ENCODE results near the gene CAPN13. TPM values are rescaled to one million over a fixed set of nuclear protein-coding genes. Genes with fewer than 3 reads are reported as not detected.

Gene CAPN13
- total RNA-seq, 1 experiment from 2014 or later, result not detected

GRCh38 chr2:30680121-30680520, 127.1 kb downstream of the CAPN13 start:
- in situ Hi-C loops (cut with HindIII; ENCODE audit: low pct_unique_long_range_greater_than_20kb, low sequenced_read_pairs), result no loop called here
- intact Hi-C loops (cut with micrococcal nuclease; ENCODE audit: unreplicated experiment), result no loop called here
- ChIA-PET CTCF (no interaction called here), POLR2A (no interaction called here)
- no peak for TF ChIP-seq POLR2AphosphoS5 (IDR thresholded peaks at IDR 0.05; ENCODE audit: low read depth, low read length)
- no peaks in the 10 kb centered on the region for H3K9me3 ChIP-seq (ENCODE audit: control insufficient read depth, insufficient read depth, low read depth, low read length)
- H3K4me1 ChIP-seq (ENCODE audit: control insufficient read depth, insufficient read depth, low read length), result no peaks in the 10 kb centered on the region
- no peaks in the 10 kb centered on the region for H3K36me3 ChIP-seq (ENCODE audit: control insufficient read depth, insufficient read depth, low read length)
- BruUV-seq (replicated peaks), result no TSS peak
- no peak overlapping the region for H3K4me3 ChIP-seq (ENCODE audit: low read depth in 2 of 2, low read length in 2 of 2)
- H3K27me3 ChIP-seq (ENCODE audit: control insufficient read depth, insufficient read depth, low read length), result no peaks in the 10 kb centered on the region
- ATAC-seq, result no peak
- no peak for DNase-seq (ENCODE audit: low read depth, low spot score)
- H3K27ac ChIP-seq (ENCODE audit: low read length), result no peak overlapping the region

DNA sequence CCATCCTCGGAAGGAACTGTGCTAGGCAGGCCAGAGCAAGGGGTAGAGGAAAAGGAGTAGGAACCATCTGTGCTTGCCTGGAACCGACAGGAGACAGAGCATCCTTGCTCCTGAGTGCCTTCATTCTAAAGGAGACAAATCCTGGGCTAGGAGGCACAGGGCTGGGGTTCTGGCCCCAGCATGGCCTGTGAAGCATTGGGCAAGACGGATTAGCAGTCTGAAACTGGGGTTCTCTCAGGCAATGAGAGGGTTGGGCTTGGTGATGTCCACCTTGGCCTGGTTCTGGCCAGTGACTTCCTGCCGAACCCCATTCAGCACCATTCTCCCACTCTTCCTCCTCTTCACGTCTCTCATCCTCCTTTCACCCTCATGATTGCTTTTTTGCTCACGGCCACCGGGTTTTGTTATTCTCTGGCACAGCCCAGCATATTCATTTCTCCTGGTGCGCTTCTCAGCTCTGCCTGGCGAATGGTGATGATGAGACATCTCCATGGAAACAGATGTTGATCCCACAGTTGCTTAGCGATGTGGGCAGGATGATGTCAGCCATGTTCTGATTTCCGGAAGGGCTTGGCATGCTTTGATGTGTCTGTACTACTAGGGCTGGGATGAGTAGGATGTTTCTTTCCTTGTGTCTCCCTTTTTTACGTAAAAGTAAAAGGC, 127.7 kb downstream of the CAPN13 start:
- no peak for ATAC-seq
- H3K27ac ChIP-seq (ENCODE audit: low read length), result no peak overlapping the region
- no peak overlapping the region for H3K4me3 ChIP-seq (ENCODE audit: low read depth in 2 of 2, low read length in 2 of 2)
- H3K9me3 ChIP-seq (ENCODE audit: control insufficient read depth, insufficient read depth, low read depth, low read length), result no peaks in the 10 kb centered on the region
- no peaks in the 10 kb centered on the region for H3K27me3 ChIP-seq (ENCODE audit: control insufficient read depth, insufficient read depth, low read length)
- H3K4me1 ChIP-seq (ENCODE audit: control insufficient read depth, insufficient read depth, low read length), result no peaks in the 10 kb centered on the region
- TF ChIP-seq, protein P1, sequence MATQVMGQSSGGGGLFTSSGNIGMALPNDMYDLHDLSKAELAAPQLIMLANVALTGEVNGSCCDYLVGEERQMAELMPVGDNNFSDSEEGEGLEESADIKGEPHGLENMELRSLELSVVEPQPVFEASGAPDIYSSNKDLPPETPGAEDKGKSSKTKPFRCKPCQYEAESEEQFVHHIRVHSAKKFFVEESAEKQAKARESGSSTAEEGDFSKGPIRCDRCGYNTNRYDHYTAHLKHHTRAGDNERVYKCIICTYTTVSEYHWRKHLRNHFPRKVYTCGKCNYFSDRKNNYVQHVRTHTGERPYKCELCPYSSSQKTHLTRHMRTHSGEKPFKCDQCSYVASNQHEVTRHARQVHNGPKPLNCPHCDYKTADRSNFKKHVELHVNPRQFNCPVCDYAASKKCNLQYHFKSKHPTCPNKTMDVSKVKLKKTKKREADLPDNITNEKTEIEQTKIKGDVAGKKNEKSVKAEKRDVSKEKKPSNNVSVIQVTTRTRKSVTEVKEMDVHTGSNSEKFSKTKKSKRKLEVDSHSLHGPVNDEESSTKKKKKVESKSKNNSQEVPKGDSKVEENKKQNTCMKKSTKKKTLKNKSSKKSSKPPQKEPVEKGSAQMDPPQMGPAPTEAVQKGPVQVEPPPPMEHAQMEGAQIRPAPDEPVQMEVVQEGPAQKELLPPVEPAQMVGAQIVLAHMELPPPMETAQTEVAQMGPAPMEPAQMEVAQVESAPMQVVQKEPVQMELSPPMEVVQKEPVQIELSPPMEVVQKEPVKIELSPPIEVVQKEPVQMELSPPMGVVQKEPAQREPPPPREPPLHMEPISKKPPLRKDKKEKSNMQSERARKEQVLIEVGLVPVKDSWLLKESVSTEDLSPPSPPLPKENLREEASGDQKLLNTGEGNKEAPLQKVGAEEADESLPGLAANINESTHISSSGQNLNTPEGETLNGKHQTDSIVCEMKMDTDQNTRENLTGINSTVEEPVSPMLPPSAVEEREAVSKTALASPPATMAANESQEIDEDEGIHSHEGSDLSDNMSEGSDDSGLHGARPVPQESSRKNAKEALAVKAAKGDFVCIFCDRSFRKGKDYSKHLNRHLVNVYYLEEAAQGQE (IDR thresholded peaks at IDR 0.05; ENCODE audit: insufficient read depth in 1 of 2, low read depth in 2 of 2, low read length in 1 of 2), result no peak
- TF ChIP-seq SIN3A (IDR thresholded peaks at IDR 0.05; ENCODE audit: borderline replicate concordance, insufficient read depth, low read depth, low read length) (no peak), TCF7L2 (IDR thresholded peaks at IDR 0.05; ENCODE audit: low read depth, low read length) (no peak), POLR2AphosphoS5 (IDR thresholded peaks at IDR 0.05; ENCODE audit: low read depth, low read length) (no peak)
- TF ChIP-seq, protein P2, sequence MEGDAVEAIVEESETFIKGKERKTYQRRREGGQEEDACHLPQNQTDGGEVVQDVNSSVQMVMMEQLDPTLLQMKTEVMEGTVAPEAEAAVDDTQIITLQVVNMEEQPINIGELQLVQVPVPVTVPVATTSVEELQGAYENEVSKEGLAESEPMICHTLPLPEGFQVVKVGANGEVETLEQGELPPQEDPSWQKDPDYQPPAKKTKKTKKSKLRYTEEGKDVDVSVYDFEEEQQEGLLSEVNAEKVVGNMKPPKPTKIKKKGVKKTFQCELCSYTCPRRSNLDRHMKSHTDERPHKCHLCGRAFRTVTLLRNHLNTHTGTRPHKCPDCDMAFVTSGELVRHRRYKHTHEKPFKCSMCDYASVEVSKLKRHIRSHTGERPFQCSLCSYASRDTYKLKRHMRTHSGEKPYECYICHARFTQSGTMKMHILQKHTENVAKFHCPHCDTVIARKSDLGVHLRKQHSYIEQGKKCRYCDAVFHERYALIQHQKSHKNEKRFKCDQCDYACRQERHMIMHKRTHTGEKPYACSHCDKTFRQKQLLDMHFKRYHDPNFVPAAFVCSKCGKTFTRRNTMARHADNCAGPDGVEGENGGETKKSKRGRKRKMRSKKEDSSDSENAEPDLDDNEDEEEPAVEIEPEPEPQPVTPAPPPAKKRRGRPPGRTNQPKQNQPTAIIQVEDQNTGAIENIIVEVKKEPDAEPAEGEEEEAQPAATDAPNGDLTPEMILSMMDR (IDR thresholded peaks at IDR 0.05), result no peak
- POLR2A ChIA-PET, result no interaction called here
- no TSS peak for BruUV-seq (replicated peaks)
- in situ Hi-C loops (cut with HindIII; ENCODE audit: low pct_unique_long_range_greater_than_20kb, low sequenced_read_pairs), result no loop called here
- no peaks in the 10 kb centered on the region for H3K36me3 ChIP-seq (ENCODE audit: control insufficient read depth, insufficient read depth, low read length)
- intact Hi-C loops (cut with micrococcal nuclease; ENCODE audit: unreplicated experiment), result no loop called here
- CTCF ChIA-PET, result no interaction called here
- no peak for DNase-seq (ENCODE audit: low read depth, low spot score)

DNA sequence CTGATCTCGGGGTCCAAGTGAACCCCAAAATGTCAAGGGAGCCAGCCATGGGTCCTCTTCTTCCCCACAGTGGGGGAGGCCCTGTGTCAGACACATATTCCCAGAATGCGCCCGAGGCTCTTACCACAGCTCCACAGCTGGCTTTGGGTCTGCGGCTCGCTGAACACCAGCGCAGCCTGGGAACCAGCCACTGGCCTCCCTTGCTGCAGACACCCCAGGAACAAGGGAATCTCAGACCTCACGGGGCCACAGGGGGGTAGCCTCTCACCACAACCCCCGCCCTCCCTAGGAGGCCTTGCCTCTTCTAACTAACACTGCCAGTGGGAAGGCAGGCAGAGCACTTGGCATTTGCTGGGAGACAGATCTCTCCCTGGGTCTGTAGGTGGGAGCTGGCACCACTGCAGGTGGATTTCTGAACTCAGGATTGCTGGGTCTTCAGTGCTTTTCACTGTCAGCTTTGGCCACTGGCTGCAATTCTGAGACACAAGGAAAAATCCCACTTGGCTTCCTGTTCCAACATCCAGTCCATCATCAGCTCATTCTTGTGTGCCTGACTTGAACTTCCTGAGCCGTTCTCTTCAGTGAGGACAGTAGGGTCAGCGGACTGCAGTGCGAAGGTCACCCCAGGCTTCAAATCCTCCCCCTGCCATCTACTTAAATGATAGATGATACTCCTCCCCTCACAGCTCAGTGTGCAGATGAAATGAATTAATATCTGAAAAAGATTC, 128.7 kb downstream of the CAPN13 start:
- in situ Hi-C loops (cut with HindIII; ENCODE audit: low pct_unique_long_range_greater_than_20kb, low sequenced_read_pairs) (no loop called here), intact Hi-C loops (cut with micrococcal nuclease; ENCODE audit: unreplicated experiment) (no loop called here)
- BruUV-seq (replicated peaks), result no TSS peak
- no peaks in the 10 kb centered on the region for H3K4me1 ChIP-seq (ENCODE audit: control insufficient read depth, insufficient read depth, low read length)
- H3K4me3 ChIP-seq (ENCODE audit: low read depth in 2 of 2, low read length in 2 of 2), result no peak overlapping the region
- CTCF ChIA-PET, result no interaction called here
- no peak for DNase-seq (ENCODE audit: low read depth, low spot score)
- peaks cover 2% of the 10 kb centered on the region; the same call in 1 of the 2 replicates for H3K27me3 ChIP-seq (ENCODE audit: control insufficient read depth, insufficient read depth, low read length)
- ATAC-seq, result no peak
- TF ChIP-seq POLR2AphosphoS5 (IDR thresholded peaks at IDR 0.05; ENCODE audit: low read depth, low read length), result no peak
- TF ChIP-seq, protein P1 (IDR thresholded peaks at IDR 0.05; ENCODE audit: insufficient read depth in 1 of 2, low read depth in 2 of 2, low read length in 1 of 2), result no peak
- no peak for TF ChIP-seq TCF7L2 (IDR thresholded peaks at IDR 0.05; ENCODE audit: low read depth, low read length)
- TF ChIP-seq SIN3A (IDR thresholded peaks at IDR 0.05; ENCODE audit: borderline replicate concordance, insufficient read depth, low read depth, low read length), result no peak
- TF ChIP-seq, protein P2 (IDR thresholded peaks at IDR 0.05), result no peak
- POLR2A ChIA-PET, result no interaction called here
- H3K27ac ChIP-seq (ENCODE audit: low read length), result no peak overlapping the region
- no peaks in the 10 kb centered on the region for H3K9me3 ChIP-seq (ENCODE audit: control insufficient read depth, insufficient read depth, low read depth, low read length)
- H3K36me3 ChIP-seq (ENCODE audit: control insufficient read depth, insufficient read depth, low read length), result no peaks in the 10 kb centered on the region
